GM12891 (cell line): ENCODE measurements around the gene BCL10.

Source experiments
- POLR2A ChIP-seq: IDR thresholded peaks from 2 replicates; pipeline ENCODE4 v1.6.1; 2011; ENCODE audit warnings: low read depth, low read length, control low read depth
- POLR2AphosphoS5 ChIP-seq: IDR thresholded peaks from 2 replicates; pipeline ENCODE4 v1.6.1; 2011; ENCODE audit warnings: low read depth, low read length, control low read depth
- TAF1 ChIP-seq: IDR thresholded peaks from 2 replicates; pipeline ENCODE4 v1.6.1; 2011; ENCODE audit warnings: low read depth, low read length, control low read depth

- TF ChIP-seq TAF1 (peak; percentile 71; the same call in 1 of the 2 replicates), POLR2A (peak; percentile 97), POLR2AphosphoS5 (peak; percentile 94)
Observed at GRCh38 chr1:85259118-85259911, 17.1 kb downstream of the BCL10 start, which contains the start of gene C1orf52.
